Calu3 (cell line): Measurements from ENCODE around the gene MICA. TPM values are rescaled to one million over a fixed set of nuclear protein-coding genes. Genes with fewer than 3 reads are reported as not detected.
"Not testable (repeated sequence)": the region's sequence is repeated elsewhere in the genome, so short reads cannot be mapped to it uniquely, and the experiment has no call there.

Experiments used
- BruUV-seq: library from RNA; stranded (reverse); fragments of 400-500 nt; replicated peaks from 2 replicates; lab custom pipeline; 2021; lab: Mats Ljungman, UMichigan
- CTCF ChIA-PET: fragments of 300-600 bp; sonication (Branson Sonifier 250); formaldehyde crosslinking; loops from one replicate; lab custom pipeline; 2022; ENCODE audit warnings: antibody characterized with exemption; lab: Charles Lee
- DNase-seq: peaks from one replicate; pipeline ENCODE4 v3.0.0; 2022
- H3K27ac Mint-ChIP-seq: one replicate; pipeline ENCODE4 v1.8.0; 2022; ENCODE audit warnings: mixed read lengths; ENCODE audit not compliant: unreplicated experiment
- H3K27me3 Mint-ChIP-seq: one replicate; pipeline ENCODE4 v1.8.0; 2022; ENCODE audit warnings: mixed read lengths; ENCODE audit not compliant: unreplicated experiment
- H3K36me3 Mint-ChIP-seq: one replicate; pipeline ENCODE4 v1.8.0; 2022; ENCODE audit warnings: mild to moderate bottlenecking, moderate library complexity, mixed read lengths; ENCODE audit not compliant: insufficient read depth, unreplicated experiment
- H3K4me1 Mint-ChIP-seq: one replicate; pipeline ENCODE4 v1.8.0; 2022; ENCODE audit warnings: mild to moderate bottlenecking, low read depth, mixed read lengths; ENCODE audit not compliant: unreplicated experiment
- H3K4me3 Mint-ChIP-seq: one replicate; pipeline ENCODE4 v1.8.0; 2022; ENCODE audit warnings: mild to moderate bottlenecking, low read depth, moderate library complexity, mixed read lengths; ENCODE audit not compliant: unreplicated experiment
- H3K9me3 Mint-ChIP-seq: one replicate; pipeline ENCODE4 v1.8.0; 2022; ENCODE audit warnings: low read depth, mixed read lengths; ENCODE audit not compliant: unreplicated experiment
- intact Hi-C: fragments of 100-400 bp; cut with micrococcal nuclease; formaldehyde crosslinking; loops from one replicate; pipeline ENCODE4 v1.10.0; 2022; ENCODE audit not compliant: unreplicated experiment
- total RNA-seq: library from RNA; stranded (reverse); gene quantifications from 2 replicates; pipeline ENCODE4 v1.2.3, GENCODE V29; 2022
- TF ChIP-seq, protein P1 (sequence below): fragments of 200-600 bp; IDR thresholded peaks from one replicate; pipeline ENCODE4 v1.8.0; 2022; ENCODE audit warnings: antibody characterized with exemption; ENCODE audit not compliant: unreplicated experiment

MICA gene
- total RNA-seq, 1 experiment from 2014 or later, result 77.1 TPM

DNA sequence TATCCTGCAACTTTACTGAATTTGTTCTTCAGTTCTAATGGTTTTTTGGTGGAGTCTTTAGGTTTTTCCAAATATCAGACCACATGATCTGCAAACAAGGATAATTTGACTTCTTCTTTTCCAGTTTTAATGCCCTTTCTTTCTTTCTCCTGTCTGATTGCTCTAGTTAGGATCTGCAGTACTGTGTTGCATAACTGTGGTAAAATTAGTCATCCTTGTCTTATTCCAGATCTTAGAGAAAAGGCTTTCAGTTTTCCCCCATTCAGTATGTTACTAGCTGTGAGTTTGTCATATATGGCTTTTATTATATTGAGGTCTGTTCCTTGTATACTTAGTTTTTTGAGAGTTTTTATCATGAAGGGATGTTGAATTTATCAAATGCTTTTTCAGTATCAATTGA lies 4.3 kb downstream of the MICA start:
- intact Hi-C loops, result no loop called here
- Mint-ChIP-seq H3K9me3 (no peaks in the 10 kb centered on the region), H3K36me3 (peaks cover 58% of the 10 kb centered on the region), H3K4me1 (peaks cover 59% of the 10 kb centered on the region), H3K27me3 (no peaks in the 10 kb centered on the region), H3K27ac (peak overlapping the region; percentile 19), H3K4me3 (peak overlapping the region; percentile 25)
- no TSS peak for BruUV-seq
- DNase-seq, result no peak
- CTCF ChIA-PET, result interaction anchor here (1.0 kb wide), 1 partner anchor 73 kb away, joined by 3 read pairs; no protein-coding TSS in a partner anchor
- TF ChIP-seq, protein P1, sequence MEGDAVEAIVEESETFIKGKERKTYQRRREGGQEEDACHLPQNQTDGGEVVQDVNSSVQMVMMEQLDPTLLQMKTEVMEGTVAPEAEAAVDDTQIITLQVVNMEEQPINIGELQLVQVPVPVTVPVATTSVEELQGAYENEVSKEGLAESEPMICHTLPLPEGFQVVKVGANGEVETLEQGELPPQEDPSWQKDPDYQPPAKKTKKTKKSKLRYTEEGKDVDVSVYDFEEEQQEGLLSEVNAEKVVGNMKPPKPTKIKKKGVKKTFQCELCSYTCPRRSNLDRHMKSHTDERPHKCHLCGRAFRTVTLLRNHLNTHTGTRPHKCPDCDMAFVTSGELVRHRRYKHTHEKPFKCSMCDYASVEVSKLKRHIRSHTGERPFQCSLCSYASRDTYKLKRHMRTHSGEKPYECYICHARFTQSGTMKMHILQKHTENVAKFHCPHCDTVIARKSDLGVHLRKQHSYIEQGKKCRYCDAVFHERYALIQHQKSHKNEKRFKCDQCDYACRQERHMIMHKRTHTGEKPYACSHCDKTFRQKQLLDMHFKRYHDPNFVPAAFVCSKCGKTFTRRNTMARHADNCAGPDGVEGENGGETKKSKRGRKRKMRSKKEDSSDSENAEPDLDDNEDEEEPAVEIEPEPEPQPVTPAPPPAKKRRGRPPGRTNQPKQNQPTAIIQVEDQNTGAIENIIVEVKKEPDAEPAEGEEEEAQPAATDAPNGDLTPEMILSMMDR, result no peak

DNA sequence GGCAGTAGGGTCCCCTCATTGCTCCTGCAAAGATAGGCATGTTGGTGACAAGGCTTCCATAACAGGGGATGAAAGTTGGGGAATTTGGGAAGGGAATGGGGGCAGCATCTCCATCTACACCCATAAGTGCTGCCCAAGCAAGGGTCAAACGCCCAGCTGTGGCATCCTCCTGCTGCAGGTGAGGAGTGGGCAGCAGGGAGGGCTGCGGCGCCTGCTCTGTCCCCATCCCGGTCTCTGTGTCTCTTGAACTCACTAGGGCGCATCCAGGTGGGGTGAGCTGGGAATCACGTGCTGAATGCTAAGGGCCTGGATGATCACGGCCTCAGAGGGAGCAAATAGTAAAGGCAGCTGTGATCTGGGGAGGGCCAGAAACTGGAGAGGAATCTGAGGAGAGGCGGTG lies 9.1 kb downstream of the MICA start:
- CTCF ChIA-PET, result no interaction called here
- no TSS peak for BruUV-seq
- peaks cover 3% of the 10 kb centered on the region for H3K9me3 Mint-ChIP-seq
- no peak for DNase-seq
- peaks cover 63% of the 10 kb centered on the region for H3K36me3 Mint-ChIP-seq
- H3K27ac Mint-ChIP-seq, result no peak overlapping the region
- H3K27me3 Mint-ChIP-seq, result no peaks in the 10 kb centered on the region
- TF ChIP-seq, protein P1, result no peak
- no peak overlapping the region for H3K4me3 Mint-ChIP-seq
- peaks cover 20% of the 10 kb centered on the region for H3K4me1 Mint-ChIP-seq
- intact Hi-C loops, result no loop called here

- CTCF ChIA-PET, H3K27me3 Mint-ChIP-seq, H3K27ac Mint-ChIP-seq, H3K4me1 Mint-ChIP-seq, BruUV-seq, intact Hi-C loops, DNase-seq, H3K4me3 Mint-ChIP-seq, H3K9me3 Mint-ChIP-seq: not testable (repeated sequence)
- H3K36me3 Mint-ChIP-seq, result peaks cover 67% of the 10 kb centered on the region
Observed at GRCh38 chr6:31414148-31414770, 10.9 kb downstream of the MICA start.

DNA sequence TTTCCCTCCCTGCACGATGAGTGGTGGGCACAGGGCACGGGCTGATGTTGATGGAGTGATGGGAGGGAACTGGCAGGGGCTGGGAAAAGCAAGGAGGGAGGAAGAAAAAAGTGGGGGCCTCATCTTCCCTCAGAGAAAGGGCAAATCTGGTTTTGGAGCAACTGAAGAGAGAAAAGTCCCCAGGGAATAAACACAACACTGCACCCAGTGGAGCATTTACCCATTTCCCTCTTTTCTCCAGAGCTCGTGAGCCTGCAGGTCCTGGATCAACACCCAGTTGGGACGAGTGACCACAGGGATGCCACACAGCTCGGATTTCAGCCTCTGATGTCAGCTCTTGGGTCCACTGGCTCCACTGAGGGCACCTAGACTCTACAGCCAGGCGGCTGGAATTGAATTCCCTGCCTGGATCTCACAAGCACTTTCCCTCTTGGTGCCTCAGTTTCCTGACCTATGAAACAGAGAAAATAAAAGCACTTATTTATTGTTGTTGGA lies 11.4 kb downstream of the MICA start:
- peaks cover 3% of the 10 kb centered on the region for H3K9me3 Mint-ChIP-seq
- no peak overlapping the region for H3K4me3 Mint-ChIP-seq
- TF ChIP-seq, protein P1, result no peak
- H3K36me3 Mint-ChIP-seq, result peaks cover 67% of the 10 kb centered on the region
- no peak for DNase-seq
- H3K27ac Mint-ChIP-seq, result no peak overlapping the region
- intact Hi-C loops, result no loop called here
- no TSS peak for BruUV-seq
- no peaks in the 10 kb centered on the region for H3K4me1 Mint-ChIP-seq
- CTCF ChIA-PET, result no interaction called here
- H3K27me3 Mint-ChIP-seq, result no peaks in the 10 kb centered on the region

DNA sequence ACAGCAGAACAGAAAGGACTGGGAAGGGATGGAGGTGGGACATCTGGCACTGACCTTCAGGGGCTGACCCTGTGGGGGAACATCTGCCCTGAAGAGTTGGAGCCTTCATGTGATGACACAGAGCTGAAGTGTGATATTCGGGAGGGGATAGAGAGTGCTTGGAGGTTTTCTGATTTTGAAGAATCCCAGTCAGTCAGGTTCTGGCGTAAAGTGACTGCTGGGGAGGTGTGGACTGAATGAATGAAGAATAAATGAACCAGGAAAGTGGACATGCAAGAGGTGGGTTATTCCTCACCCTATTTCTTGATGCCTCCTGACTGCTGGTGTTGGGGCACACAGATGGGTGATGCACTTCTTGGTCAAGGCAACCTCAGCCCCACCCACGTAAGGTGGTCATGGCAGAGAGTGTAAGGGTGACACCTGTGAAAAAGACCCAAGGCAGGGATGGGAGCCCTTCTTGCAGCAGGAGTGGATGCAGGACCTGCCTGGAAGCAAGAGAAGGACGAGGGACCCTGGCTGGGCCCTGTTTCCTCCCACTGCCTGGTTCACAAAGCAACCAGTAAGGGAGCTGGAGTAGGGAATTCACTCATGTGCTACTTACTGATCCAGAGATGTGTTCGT lies 13.1 kb downstream of the MICA start:
- intact Hi-C loops, result no loop called here
- H3K36me3 Mint-ChIP-seq, result peaks cover 55% of the 10 kb centered on the region
- CTCF ChIA-PET, result interaction anchor here (0.6 kb wide), 1 partner anchor 68 kb away, joined by 5 read pairs; no protein-coding TSS in a partner anchor
- DNase-seq, result no peak
- H3K4me1 Mint-ChIP-seq, result no peaks in the 10 kb centered on the region
- H3K27me3 Mint-ChIP-seq, result no peaks in the 10 kb centered on the region
- TF ChIP-seq, protein P1, result no peak
- peak overlapping the region; percentile 10 for H3K27ac Mint-ChIP-seq
- no peak overlapping the region for H3K4me3 Mint-ChIP-seq
- peaks cover 3% of the 10 kb centered on the region for H3K9me3 Mint-ChIP-seq
- BruUV-seq, result no TSS peak
